HepG2 (cell line): ENCODE data around the gene CHN2. TPM values are rescaled to one million over a fixed set of nuclear protein-coding genes. Genes with fewer than 3 reads are reported as not detected.

Source experiments
- CREB3 ChIP-seq: sonication (generic); formaldehyde crosslinking; IDR thresholded peaks from 2 replicates; pipeline ENCODE4 v1.5.0; 2020; ENCODE audit warnings: missing genetic modification reagents
- ELK4 ChIP-seq: sonication (generic); formaldehyde crosslinking; IDR thresholded peaks from 2 replicates; pipeline ENCODE4 v1.9.0; 2021; ENCODE audit warnings: missing genetic modification reagents, borderline replicate concordance
- PATZ1 ChIP-seq: sonication (generic); formaldehyde crosslinking; IDR thresholded peaks from 2 replicates; pipeline ENCODE4 v1.4.0; 2020; ENCODE audit warnings: missing genetic modification reagents
- PAWR ChIP-seq: sonication (generic); formaldehyde crosslinking; IDR thresholded peaks from 2 replicates; pipeline ENCODE4 v1.4.0; 2020; ENCODE audit warnings: missing genetic modification reagents, mild to moderate bottlenecking, borderline replicate concordance
- polyA plus RNA-seq, 8 experiments: library from polyadenylated mRNA; depleted of rRNA in 3 of 8; stranded (reverse) in 7 of 8; unstranded in 1 of 8; fragments of >200 nt; fragmentation: Illumina TruSeq in 4 of 8; extraction: Trizol in 4 of 8; gene quantifications; 2 replicates each; pipeline versions ENCODE4 v1.2.1 to v1.2.3, GENCODE V29; 2011 to 2016; ENCODE audit warnings: low read depth in 4 of 8, missing spikeins in 1 of 8, mixed read lengths in 1 of 8; ENCODE audit not compliant: insufficient read depth in 1 of 8
- total RNA-seq, 5 experiments: library from RNA; depleted of rRNA; stranded (reverse); fragments of >200 nt; fragmentation: Illumina TruSeq; extraction: Trizol; gene quantifications; 2 replicates each; pipeline ENCODE4 v1.2.3, GENCODE V29; 2016; ENCODE audit warnings: low read depth in 1 of 5
- TF ChIP-seq, protein P1 (sequence below): sonication (generic); formaldehyde crosslinking; conservative IDR thresholded peaks from 2 replicates; pipeline ENCODE4 v1.4.0; 2020; ENCODE audit warnings: mild to moderate bottlenecking, missing genetic modification reagents, moderate library complexity
- TF ChIP-seq, protein P2 (sequence below): sonication (generic); formaldehyde crosslinking; IDR thresholded peaks from 2 replicates; pipeline ENCODE4 v1.8.0; 2022; ENCODE audit warnings: mild to moderate bottlenecking, missing genetic modification reagents, borderline replicate concordance

The CHN2 gene
- total and polyA plus RNA-seq, 2 of the 13 experiments (the other 11 are each of a cell fraction or from before 2014, with no cell fraction given), result 23.5 to 30.5 TPM

DNA sequence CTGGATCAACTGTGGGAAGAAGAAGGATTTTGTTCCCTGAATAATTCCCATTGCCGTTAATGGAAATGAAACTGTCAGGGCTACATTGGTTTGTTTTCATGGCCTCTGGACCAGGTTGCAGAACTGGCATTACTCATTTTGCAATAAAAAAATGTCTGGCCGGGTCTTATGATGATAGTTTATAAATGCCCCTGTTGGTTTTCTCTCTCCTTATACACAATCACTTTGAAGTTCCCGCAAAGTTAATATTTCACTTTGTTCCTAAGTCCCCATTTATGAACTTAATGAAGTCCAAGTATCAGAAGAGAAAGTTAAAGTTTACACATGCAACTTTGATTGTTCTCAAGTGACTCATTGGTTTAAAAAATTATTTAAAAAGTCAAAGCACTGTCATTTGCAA is 218.3 kb downstream of the CHN2 start (continued):
- TF ChIP-seq, protein P1, sequence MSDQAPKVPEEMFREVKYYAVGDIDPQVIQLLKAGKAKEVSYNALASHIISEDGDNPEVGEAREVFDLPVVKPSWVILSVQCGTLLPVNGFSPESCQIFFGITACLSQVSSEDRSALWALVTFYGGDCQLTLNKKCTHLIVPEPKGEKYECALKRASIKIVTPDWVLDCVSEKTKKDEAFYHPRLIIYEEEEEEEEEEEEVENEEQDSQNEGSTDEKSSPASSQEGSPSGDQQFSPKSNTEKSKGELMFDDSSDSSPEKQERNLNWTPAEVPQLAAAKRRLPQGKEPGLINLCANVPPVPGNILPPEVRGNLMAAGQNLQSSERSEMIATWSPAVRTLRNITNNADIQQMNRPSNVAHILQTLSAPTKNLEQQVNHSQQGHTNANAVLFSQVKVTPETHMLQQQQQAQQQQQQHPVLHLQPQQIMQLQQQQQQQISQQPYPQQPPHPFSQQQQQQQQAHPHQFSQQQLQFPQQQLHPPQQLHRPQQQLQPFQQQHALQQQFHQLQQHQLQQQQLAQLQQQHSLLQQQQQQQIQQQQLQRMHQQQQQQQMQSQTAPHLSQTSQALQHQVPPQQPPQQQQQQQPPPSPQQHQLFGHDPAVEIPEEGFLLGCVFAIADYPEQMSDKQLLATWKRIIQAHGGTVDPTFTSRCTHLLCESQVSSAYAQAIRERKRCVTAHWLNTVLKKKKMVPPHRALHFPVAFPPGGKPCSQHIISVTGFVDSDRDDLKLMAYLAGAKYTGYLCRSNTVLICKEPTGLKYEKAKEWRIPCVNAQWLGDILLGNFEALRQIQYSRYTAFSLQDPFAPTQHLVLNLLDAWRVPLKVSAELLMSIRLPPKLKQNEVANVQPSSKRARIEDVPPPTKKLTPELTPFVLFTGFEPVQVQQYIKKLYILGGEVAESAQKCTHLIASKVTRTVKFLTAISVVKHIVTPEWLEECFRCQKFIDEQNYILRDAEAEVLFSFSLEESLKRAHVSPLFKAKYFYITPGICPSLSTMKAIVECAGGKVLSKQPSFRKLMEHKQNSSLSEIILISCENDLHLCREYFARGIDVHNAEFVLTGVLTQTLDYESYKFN (CRISPR knock-in tag), result 0 out of 2 replicates have a peak, but pooled peaks have one; percentile 30
- TF ChIP-seq, protein P2, sequence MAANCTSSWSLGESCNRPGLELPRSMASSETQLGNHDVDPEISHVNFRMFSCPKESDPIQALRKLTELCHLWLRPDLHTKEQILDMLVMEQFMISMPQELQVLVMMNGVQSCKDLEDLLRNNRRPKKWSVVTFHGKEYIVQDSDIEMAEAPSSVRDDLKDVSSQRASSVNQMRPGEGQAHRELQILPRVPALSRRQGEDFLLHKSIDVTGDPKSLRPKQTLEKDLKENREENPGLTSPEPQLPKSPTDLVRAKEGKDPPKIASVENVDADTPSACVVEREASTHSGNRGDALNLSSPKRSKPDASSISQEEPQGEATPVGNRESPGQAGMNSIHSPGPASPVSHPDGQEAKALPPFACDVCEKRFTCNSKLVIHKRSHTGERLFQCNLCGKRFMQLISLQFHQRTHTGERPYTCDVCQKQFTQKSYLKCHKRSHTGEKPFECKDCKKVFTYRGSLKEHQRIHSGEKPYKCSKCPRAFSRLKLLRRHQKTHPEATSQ (CRISPR knock-in tag), result no peak
- no peak for TF ChIP-seq ELK4 (CRISPR knock-in tag)
- no peak for TF ChIP-seq PAWR (CRISPR knock-in tag)
- no peak for TF ChIP-seq PATZ1
- no peak for TF ChIP-seq CREB3 (CRISPR knock-in tag)
- TF ChIP-seq, all 625 proteins: peak for 18
